C1 segment of cervical spinal cord (tissue), 14 donors: ENCODE data around the gene PLCB2.
A peak's percentile ranks its signal among the peaks of the same experiment; 100 is the strongest.

ENCODE experiments used
- DNase-seq, 14 donors: peaks; one replicate each; lab custom pipeline; 2025; lab: John Stamatoyannopoulos, UW

The PLCB2 gene

GRCh38 chr15:40271685-40272484 is 35.9 kb downstream of the PLCB2 start:
- DNase-seq: no peak

GRCh38 chr15:40270246-40270995 is 37.3 kb downstream of the PLCB2 start:
- DNase-seq: no peak

GRCh38 chr15:40269604-40270003 is 38.1 kb downstream of the PLCB2 start:
- DNase-seq: no peak

- DNase-seq: no peak
Observed at GRCh38 chr15:40267670-40268069, 40.1 kb downstream of the PLCB2 start.

- DNase-seq: peak in 1 of 14 donors; percentile 52
Observed at GRCh38 chr15:40266828-40267304, 40.9 kb downstream of the PLCB2 start.

GRCh38 chr15:40265875-40266274 is 41.9 kb downstream of the PLCB2 start:
- DNase-seq: no peak

GRCh38 chr15:40265355-40265754 is 42.4 kb downstream of the PLCB2 start:
- DNase-seq: no peak

GRCh38 chr15:40264321-40265153 is 43.2 kb downstream of the PLCB2 start:
- no peak for DNase-seq

GRCh38 chr15:40263024-40263754 is 44.5 kb downstream of the PLCB2 start:
- no peak for DNase-seq

- DNase-seq: no peak
Observed at GRCh38 chr15:40259021-40259420, 48.7 kb downstream of the PLCB2 start.

- DNase-seq: no peak
Observed at GRCh38 chr15:40258544-40258943, 49.2 kb downstream of the PLCB2 start.

GRCh38 chr15:40257656-40258450 is 49.9 kb downstream of the PLCB2 start:
- no peak for DNase-seq

- DNase-seq: peak in 1 of 14 donors; percentile 30
Observed at GRCh38 chr15:40256638-40257235, 51.0 kb downstream of the PLCB2 start.

GRCh38 chr15:40255033-40255432 is 52.7 kb downstream of the PLCB2 start:
- no peak for DNase-seq

- DNase-seq: no peak
Observed at GRCh38 chr15:40254452-40254851, 53.3 kb downstream of the PLCB2 start.

- DNase-seq: peak in 1 of 14 donors; percentile 47
Observed at GRCh38 chr15:40253167-40253790, 54.5 kb downstream of the PLCB2 start.

- peak in 1 of 14 donors; percentile 54 for DNase-seq
Observed at GRCh38 chr15:40252438-40253166, 55.1 kb downstream of the PLCB2 start.

- DNase-seq: peak in 2 of 14 donors; percentile 11 to 47
Observed at GRCh38 chr15:40252141-40252437, 55.6 kb downstream of the PLCB2 start.
